ENCODE measurements around the gene SHROOM2. TPM values are rescaled to one million over a fixed set of nuclear protein-coding genes. Genes with fewer than 3 reads are reported as not detected.

SHROOM2 gene
- total and polyA plus RNA-seq, 9 of the 15 experiments (the other 6 are each of a cell fraction or from before 2014, with no cell fraction given): not detected

DNA sequence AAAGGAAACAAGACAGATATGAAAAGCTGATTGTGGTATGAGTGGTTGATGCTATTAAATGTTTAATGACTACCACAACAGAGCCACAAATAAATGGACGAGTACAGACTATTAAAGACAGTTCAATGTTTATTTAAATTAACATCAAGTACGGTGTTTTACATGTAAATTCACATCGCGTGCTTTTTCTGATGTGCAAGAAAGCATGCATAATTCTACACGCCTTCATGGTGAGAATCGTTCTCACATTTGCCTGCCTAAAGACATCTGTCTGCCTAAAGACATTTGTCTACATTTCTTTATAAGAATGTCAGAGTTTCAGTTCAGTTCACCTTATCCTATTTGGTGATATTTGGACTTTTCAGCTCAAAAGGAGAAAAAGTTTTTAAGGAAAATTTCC, 13.3 kb upstream of the SHROOM2 start:
- no TSS peak for BruUV-seq (replicated peaks)
- H3K9me3 ChIP-seq (replicated peaks; ENCODE audit: control insufficient read depth, insufficient read depth, low read depth, low read length): no peaks in the 10 kb centered on the region
- H3K4me3 ChIP-seq: no peak overlapping the region
- H3K36me3 ChIP-seq (ENCODE audit: control insufficient read depth, insufficient read depth, low read length): no peaks in the 10 kb centered on the region
- H3K9me1 ChIP-seq (ENCODE audit: control insufficient read depth, insufficient read depth, low read length): no peaks in the 10 kb centered on the region
- H3K79me2 ChIP-seq (ENCODE audit: control insufficient read depth, insufficient read depth, low read length): no peaks in the 10 kb centered on the region
- ChIA-PET POLR2A (no interaction called here), CTCF (ENCODE audit: low intra/inter-chr PET ratio) (no interaction called here)
- in situ Hi-C loops (cut with MboI) (no loop called here), intact Hi-C loops (cut with micrococcal nuclease) (no loop called here)
- H3K4me1 ChIP-seq (replicated peaks in 1 of 2; ENCODE audit: control insufficient read depth in 2 of 2, insufficient read depth in 2 of 2, low read length in 2 of 2): no peaks in the 10 kb centered on the region
- WGBS (ENCODE audit: insufficient coverage, low coverage, missing lambda C conversion rate): 1% methylated on average over 6 of the region's 6 CpGs
- no peak for DNase-seq (ENCODE audit: extremely low read depth in 1 of 4, low spot score in 3 of 4)
- no peak for ATAC-seq
- peaks cover 0 to 21% of the 10 kb centered on the region in 2 experiments; a peak in 2 of 5 replicates for H3K27me3 ChIP-seq (ENCODE audit: control insufficient read depth in 2 of 2, insufficient read depth in 2 of 2, low read length in 2 of 2)
- no peak for FAIRE-seq
- no peak overlapping the region for H3K27ac ChIP-seq (ENCODE audit: extremely low read depth, low read depth, low read length)
- no peak overlapping the region for H2AFZ ChIP-seq (ENCODE audit: low read depth, low read length)
- H4K20me1 ChIP-seq (replicated peaks; ENCODE audit: control insufficient read depth, insufficient read depth, low read length): no peaks in the 10 kb centered on the region
- H3K9ac ChIP-seq (ENCODE audit: insufficient read depth in 1 of 2, low read depth in 2 of 2, low read length in 2 of 2): no peak overlapping the region
- H3K4me2 ChIP-seq (ENCODE audit: insufficient read depth, low read length): no peak overlapping the region
- TF ChIP-seq SRSF1 (IDR thresholded peaks at IDR 0.05; ENCODE audit: low read depth, low read length) (no peak), ILK (tag; IDR thresholded peaks at IDR 0.05; ENCODE audit: borderline replicate concordance, low read depth) (no peak), HDAC6 (IDR thresholded peaks at IDR 0.05; ENCODE audit: low read depth, low read length) (no peak), SIN3B (IDR thresholded peaks at IDR 0.05; ENCODE audit: low read depth) (no peak), SMARCA4 (IDR thresholded peaks at IDR 0.05) (no peak), SLC30A9 (CRISPR knock-in tag; IDR thresholded peaks at IDR 0.05) (no peak), HDAC2 (IDR thresholded peaks at IDR 0.05) (no peak), MEIS2 (IDR thresholded peaks at IDR 0.05; ENCODE audit: partially characterized antibody) (no peak), LARP7 (IDR thresholded peaks at IDR 0.05) (no peak), TSC22D4 (tag; IDR thresholded peaks at IDR 0.05) (no peak), SETDB1 (IDR thresholded peaks at IDR 0.05; ENCODE audit: low read length) (no peak), THRAP3 (IDR thresholded peaks at IDR 0.05; ENCODE audit: borderline replicate concordance) (no peak), PPARD (CRISPR knock-in tag; IDR thresholded peaks at IDR 0.05) (no peak), PTRF (tag; IDR thresholded peaks at IDR 0.05) (no peak)
- TF ChIP-seq, protein P1, sequence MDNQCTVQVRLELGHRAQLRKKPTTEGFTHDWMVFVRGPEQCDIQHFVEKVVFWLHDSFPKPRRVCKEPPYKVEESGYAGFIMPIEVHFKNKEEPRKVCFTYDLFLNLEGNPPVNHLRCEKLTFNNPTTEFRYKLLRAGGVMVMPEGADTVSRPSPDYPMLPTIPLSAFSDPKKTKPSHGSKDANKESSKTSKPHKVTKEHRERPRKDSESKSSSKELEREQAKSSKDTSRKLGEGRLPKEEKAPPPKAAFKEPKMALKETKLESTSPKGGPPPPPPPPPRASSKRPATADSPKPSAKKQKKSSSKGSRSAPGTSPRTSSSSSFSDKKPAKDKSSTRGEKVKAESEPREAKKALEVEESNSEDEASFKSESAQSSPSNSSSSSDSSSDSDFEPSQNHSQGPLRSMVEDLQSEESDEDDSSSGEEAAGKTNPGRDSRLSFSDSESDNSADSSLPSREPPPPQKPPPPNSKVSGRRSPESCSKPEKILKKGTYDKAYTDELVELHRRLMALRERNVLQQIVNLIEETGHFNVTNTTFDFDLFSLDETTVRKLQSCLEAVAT (IDR thresholded peaks at IDR 0.05): no peak
- TF ChIP-seq, protein P2, sequence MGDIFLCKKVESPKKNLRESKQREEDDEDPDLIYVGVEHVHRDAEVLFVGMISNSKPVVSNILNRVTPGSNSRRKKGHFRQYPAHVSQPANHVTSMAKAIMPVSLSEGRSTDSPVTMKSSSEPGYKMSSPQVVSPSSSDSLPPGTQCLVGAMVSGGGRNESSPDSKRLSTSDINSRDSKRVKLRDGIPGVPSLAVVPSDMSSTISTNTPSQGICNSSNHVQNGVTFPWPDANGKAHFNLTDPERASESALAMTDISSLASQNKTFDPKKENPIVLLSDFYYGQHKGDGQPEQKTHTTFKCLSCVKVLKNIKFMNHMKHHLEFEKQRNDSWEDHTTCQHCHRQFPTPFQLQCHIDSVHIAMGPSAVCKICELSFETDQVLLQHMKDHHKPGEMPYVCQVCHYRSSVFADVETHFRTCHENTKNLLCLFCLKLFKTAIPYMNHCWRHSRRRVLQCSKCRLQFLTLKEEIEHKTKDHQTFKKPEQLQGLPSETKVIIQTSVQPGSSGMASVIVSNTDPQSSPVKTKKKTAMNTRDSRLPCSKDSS (IDR thresholded peaks at IDR 0.05; ENCODE audit: low read depth, partially characterized antibody): no peak
- TF ChIP-seq, protein P3, sequence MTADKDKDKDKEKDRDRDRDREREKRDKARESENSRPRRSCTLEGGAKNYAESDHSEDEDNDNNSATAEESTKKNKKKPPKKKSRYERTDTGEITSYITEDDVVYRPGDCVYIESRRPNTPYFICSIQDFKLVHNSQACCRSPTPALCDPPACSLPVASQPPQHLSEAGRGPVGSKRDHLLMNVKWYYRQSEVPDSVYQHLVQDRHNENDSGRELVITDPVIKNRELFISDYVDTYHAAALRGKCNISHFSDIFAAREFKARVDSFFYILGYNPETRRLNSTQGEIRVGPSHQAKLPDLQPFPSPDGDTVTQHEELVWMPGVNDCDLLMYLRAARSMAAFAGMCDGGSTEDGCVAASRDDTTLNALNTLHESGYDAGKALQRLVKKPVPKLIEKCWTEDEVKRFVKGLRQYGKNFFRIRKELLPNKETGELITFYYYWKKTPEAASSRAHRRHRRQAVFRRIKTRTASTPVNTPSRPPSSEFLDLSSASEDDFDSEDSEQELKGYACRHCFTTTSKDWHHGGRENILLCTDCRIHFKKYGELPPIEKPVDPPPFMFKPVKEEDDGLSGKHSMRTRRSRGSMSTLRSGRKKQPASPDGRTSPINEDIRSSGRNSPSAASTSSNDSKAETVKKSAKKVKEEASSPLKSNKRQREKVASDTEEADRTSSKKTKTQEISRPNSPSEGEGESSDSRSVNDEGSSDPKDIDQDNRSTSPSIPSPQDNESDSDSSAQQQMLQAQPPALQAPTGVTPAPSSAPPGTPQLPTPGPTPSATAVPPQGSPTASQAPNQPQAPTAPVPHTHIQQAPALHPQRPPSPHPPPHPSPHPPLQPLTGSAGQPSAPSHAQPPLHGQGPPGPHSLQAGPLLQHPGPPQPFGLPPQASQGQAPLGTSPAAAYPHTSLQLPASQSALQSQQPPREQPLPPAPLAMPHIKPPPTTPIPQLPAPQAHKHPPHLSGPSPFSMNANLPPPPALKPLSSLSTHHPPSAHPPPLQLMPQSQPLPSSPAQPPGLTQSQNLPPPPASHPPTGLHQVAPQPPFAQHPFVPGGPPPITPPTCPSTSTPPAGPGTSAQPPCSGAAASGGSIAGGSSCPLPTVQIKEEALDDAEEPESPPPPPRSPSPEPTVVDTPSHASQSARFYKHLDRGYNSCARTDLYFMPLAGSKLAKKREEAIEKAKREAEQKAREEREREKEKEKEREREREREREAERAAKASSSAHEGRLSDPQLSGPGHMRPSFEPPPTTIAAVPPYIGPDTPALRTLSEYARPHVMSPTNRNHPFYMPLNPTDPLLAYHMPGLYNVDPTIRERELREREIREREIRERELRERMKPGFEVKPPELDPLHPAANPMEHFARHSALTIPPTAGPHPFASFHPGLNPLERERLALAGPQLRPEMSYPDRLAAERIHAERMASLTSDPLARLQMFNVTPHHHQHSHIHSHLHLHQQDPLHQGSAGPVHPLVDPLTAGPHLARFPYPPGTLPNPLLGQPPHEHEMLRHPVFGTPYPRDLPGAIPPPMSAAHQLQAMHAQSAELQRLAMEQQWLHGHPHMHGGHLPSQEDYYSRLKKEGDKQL (CRISPR knock-in tag; IDR thresholded peaks at IDR 0.05; ENCODE audit: borderline replicate concordance): no peak
